Measurements from ENCODE around the gene GCC2. TPM values are rescaled to one million over a fixed set of nuclear protein-coding genes. Genes with fewer than 3 reads are reported as not detected.

GCC2 gene
- polyA plus RNA-seq, 1 of the 3 experiments (the other 2 are of a cell fraction): 4.5 TPM

DNA sequence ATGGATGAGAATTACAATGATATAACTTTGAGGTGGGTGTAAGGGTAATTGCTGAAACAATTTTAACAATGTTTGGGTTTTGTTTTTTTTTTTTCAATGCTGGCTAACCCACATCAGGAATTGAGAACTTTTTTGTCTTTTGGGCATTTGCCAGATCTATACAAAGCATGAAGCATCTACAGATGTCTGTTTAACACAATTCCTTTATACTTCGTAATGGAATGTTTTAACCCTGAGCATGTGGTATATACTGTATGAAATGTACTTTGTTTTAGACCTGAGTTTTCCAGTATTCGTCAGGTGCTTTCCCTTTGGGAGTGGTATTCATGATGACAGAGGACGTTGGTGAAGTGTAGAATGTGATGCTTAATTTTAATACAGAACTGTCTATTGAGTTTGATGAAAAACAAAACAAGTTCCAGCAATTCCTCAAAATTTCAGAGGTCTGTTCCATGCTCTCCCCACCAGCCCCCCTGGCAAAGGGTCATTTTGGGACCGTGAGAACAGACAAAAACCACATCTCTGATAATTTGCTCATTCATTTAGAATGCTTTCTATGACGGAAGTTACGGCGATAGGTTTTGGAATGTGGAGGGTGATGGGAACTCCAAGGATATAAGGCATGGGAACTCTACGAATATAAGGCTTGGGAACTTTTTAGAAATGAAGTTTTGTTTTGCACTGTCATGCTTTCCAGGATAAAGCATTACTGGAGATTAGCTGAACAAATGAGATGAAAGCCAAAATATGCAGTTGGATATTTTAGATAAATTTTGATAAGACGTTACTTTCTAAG lies 99.4 kb downstream of the GCC2 start:
- Histone ChIP-seq H3K27ac (ENCODE audit: low read depth in 2 of 2, low read length in 1 of 2) (peak overlapping the region in 1 of 2 experiments; percentile 49; a peak in 2 of 4 replicates), H3K9me2 (no peaks in the 10 kb centered on the region), H3K79me2 (ENCODE audit: insufficient read depth) (peaks cover 89% of the 10 kb centered on the region), H2AFZ (ENCODE audit: low read depth) (no peak overlapping the region), H3K36me3 (replicated peaks in 1 of 2; ENCODE audit: control insufficient read depth in 1 of 2, insufficient read depth in 2 of 2, low read length in 1 of 2) (no peaks in the 10 kb centered on the region), H4K20me1 (ENCODE audit: insufficient read depth) (peaks cover 43% of the 10 kb centered on the region), H3K4me3 (ENCODE audit: low read depth in 2 of 2, low read length in 1 of 2) (no peak overlapping the region), H3K9me3 (no peaks in the 10 kb centered on the region), H3K27me3 (ENCODE audit: insufficient read depth) (no peaks in the 10 kb centered on the region), H3F3A (replicated peaks; ENCODE audit: insufficient read depth) (no peaks in the 10 kb centered on the region), H3K4me1 (ENCODE audit: control insufficient read depth in 1 of 2, insufficient read depth in 2 of 2, low read depth in 1 of 2, low read length in 1 of 2) (peaks cover 2 to 4% of the 10 kb centered on the region in 2 experiments; a peak in 2 of 4 replicates), H3K4me2 (peak overlapping the region; percentile 2; the same call in 1 of the 2 replicates), H3K9ac (no peak overlapping the region)
- POLR2A ChIA-PET: no interaction called here
- TF ChIP-seq YY1 (IDR thresholded peaks at IDR 0.05; ENCODE audit: low read depth): no peak
- no peak for TF ChIP-seq CTCF (IDR thresholded peaks at IDR 0.05)
- no peak for TF ChIP-seq GABPA (IDR thresholded peaks at IDR 0.05; ENCODE audit: low read depth)
- TF ChIP-seq NRF1 (IDR thresholded peaks at IDR 0.05; ENCODE audit: low read depth, low read length): no peak
- no peak for TF ChIP-seq RXRA (IDR thresholded peaks at IDR 0.05; ENCODE audit: borderline replicate concordance, low read depth)
- no peak for TF ChIP-seq JUND (IDR thresholded peaks at IDR 0.05)
- TF ChIP-seq SIN3A (IDR thresholded peaks at IDR 0.05; ENCODE audit: borderline replicate concordance, low read depth, low read length): no peak
- no peak for TF ChIP-seq ZBTB33 (IDR thresholded peaks at IDR 0.05; ENCODE audit: borderline replicate concordance, low read depth)
- TF ChIP-seq TAF1 (IDR thresholded peaks at IDR 0.05; ENCODE audit: borderline replicate concordance, low read depth, low read length): no peak
- no peak for TF ChIP-seq MXI1 (IDR thresholded peaks at IDR 0.05; ENCODE audit: low read depth, low read length)
- no peak for TF ChIP-seq EP300 (IDR thresholded peaks at IDR 0.05; ENCODE audit: borderline replicate concordance in 1 of 2, low read depth in 1 of 2, low read length in 1 of 2)
- no peak for TF ChIP-seq GATA2 (CRISPR knock-in tag; IDR thresholded peaks at IDR 0.05)
- no peak for TF ChIP-seq TEAD4 (IDR thresholded peaks at IDR 0.05; ENCODE audit: borderline replicate concordance, insufficient read depth)
- TF ChIP-seq RCOR1 (IDR thresholded peaks at IDR 0.05; ENCODE audit: low read length): no peak
- DNase-seq: no peak
- 85% methylated on average over 9 of the region's 9 CpGs for WGBS (ENCODE audit: low lambda C conversion rate)
- CTCF ChIA-PET: interaction anchor here (1.3 to 3.1 kb wide), 2 partner anchors 35 to 88 kb away, joined by 3 to 8 read pairs; no protein-coding TSS in a partner anchor

All from SK-N-SH (cell line).